DND-41 (cell line): ENCODE measurements around the gene GABRE.

Source experiments
- CTCF ChIP-seq: IDR thresholded peaks from 2 replicates; pipeline ENCODE4 v1.5.1; 2012; ENCODE audit warnings: borderline replicate concordance, low read length, moderate library complexity, mild to moderate bottlenecking; ENCODE audit not compliant: poor library complexity, severe bottlenecking; ENCODE audit errors: extremely low read depth
- EZH2 ChIP-seq: IDR thresholded peaks from 3 replicates; pipeline ENCODE4 v1.6.1; 2012; ENCODE audit warnings: borderline replicate concordance, low read depth, mild to moderate bottlenecking, moderate library complexity, low read length, inconsistent platforms; ENCODE audit not compliant: severe bottlenecking

GRCh38 chrX:151973851-151974335 lies 583 bp downstream of the GABRE start:
- TF ChIP-seq CTCF, result no peak
- TF ChIP-seq EZH2, result no peak
